LHCN-M2 (cell line): ENCODE results near the gene GIT1. TPM values are rescaled to one million over a fixed set of nuclear protein-coding genes. Genes with fewer than 3 reads are reported as not detected.
A peak's percentile ranks its signal among the peaks of the same experiment; 100 is the strongest.

Experiments
- DNase-seq: peaks from one replicate; pipeline ENCODE4 v3.0.0-alpha.2; 2012; ENCODE audit warnings: low read depth
- total RNA-seq: library from RNA; depleted of rRNA; stranded (reverse); fragments of >200 nt; gene quantifications from 2 replicates; pipeline ENCODE4 v1.2.3, GENCODE V29; 2014

The GIT1 gene
- total RNA-seq, 1 experiment from 2014 or later, result 36.0 TPM

DNA sequence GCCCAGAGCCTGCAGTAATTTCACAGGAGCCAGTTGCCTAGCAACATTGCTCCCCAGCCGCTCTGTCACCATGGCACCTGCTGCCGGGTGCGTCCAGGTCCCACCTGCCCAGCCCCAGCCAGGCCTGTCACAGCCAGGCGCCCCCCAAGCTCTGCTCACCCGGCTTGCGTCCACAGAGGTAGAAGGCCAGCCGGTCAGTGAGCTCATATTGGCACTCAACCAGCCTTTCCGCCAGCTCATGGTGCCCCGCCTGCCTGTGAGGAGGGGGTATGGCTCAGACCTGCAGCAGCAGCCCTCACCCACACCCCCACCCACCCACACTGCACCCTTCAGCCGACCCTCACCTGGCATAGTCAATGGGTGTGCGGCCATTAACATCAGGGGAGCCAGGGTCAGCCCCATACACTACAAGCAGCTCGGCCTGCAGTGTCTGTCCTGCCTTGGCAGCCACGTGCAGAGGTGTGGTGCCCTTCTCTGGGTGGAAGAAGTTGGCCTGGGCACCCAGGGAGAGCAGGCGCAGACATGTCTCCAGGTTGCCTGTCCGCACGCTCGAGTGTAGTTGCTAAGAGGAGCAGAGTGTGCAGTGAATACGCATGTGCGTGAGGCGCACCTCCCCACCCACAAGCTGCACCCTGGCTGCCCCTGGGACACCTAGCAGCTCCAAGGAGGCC, 7.7 kb downstream of the GIT1 start:
- no peak for DNase-seq

DNA sequence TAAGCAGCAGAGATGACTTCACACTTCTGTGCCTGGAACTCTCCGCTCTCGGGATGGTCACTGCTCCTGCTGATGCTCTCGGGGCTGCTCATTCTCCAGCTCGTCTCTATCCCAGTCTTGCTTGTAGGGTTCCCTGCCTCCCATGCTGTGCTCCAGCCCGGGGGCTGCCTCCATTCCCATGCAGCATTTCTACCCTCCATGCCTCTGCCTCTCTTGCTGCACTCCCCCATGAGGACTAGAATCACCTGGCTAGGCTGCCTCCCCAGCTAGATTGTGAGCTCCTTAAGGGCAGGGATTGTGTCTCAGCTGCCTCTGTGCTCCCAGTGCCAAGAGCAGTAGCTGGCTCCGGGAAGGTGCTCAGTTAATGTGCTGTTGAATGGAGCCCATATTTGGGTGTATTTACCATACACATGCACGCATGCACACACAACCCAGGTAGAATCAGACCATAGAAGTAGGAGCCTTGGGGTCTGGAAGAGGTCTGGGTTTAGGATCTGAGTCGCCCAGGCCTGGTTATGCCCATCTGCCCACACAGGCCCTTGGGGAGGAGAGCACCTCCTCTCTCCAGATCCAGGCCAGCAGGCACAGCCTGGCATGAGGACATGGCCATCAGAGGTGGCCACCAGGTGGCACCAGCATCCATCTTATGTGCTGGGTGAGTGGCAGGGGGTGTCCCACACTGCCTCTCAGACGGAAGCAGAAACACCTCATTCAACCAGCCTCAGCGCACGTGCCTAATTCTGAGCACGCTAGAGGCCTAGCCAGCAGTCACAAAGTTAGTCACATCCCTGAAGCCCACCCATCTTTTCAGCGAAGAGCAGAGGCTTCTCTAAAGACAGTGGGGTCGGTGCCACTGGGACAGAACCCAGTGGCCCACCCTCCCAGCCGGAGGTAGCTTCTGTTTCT, 9.3 kb downstream of the GIT1 start:
- peak; percentile 75 for DNase-seq

DNA sequence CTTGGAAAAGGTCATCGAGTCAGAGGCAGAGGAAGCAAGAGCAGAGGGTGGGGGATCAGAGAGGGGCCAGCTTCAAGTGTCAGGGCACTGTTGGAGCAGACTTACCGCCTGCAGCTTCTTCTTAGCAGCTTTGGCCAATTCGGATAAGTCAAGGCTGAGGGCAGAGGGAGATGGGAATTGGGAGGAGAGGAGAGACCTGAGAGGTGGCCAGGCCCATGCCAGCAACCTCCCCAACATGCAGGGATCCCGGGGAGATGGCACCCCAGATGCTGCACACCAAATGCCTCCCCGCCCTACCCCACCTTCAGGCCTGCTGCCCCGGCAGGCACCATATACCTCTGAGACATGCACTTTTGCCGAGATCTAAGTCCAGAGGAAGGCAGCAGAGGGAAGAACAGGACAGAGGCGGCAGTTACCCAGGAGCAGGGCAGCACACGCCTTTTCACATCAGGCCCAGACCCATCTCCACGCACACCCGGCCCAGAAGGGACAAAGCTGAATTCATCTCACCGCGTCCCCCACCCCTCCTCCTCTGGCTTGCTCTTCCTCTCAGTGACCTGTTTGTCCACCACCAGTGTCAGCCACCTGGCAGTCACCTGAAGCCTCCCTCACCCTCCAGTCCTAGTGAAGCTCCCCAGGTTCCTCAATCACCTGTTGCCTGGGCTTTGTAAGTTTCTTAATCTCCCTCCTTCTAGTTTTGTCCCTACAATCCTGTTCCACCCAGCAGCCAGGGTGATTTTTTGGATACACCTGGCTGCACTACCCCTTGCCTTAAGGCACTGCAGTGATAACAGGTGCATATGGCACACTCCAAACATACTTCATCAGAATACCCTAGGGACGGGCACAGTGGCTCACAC, 10.6 kb downstream of the GIT1 start:
- DNase-seq, result no peak

DNA sequence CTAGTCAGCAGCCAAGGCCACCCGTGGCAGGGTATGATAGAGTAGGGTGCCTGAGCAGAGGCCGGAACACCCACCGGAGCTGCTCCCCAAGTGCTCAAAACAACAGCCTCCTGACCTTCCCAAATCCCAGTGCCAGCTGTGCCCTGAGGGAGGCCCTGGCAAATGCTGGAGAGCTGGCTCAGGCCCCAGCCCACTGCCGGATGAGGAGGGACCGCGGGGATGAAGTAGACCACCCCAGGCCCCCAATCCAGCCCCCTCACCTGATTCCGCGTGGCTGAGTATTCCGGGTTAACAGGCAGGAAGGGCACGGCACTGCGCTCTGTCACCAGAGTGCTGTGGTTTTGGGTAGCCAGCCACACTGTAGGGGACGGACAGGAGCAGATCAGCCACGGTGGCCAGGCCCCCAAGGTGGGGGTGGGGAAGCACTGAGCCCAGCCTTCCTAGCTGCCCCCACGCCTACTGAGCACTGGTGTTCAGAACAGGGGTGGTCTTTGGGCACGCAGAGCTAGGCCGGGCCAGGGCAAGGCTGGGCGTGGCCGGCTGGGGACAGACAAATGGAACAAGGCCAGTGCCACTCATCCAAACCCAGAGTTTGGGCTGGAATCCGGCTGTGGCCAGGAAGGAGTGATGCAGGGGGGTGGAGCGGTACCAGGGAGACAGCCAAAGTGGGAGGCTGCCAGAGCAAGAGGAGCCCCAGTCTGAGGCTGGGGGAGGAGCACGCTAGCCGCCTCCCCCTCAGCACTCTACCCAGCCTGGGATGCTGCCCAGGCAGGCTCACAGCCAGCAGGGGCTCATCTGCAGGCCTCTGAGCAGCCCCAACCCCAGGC, 11.8 kb downstream of the GIT1 start:
- no peak for DNase-seq

DNA sequence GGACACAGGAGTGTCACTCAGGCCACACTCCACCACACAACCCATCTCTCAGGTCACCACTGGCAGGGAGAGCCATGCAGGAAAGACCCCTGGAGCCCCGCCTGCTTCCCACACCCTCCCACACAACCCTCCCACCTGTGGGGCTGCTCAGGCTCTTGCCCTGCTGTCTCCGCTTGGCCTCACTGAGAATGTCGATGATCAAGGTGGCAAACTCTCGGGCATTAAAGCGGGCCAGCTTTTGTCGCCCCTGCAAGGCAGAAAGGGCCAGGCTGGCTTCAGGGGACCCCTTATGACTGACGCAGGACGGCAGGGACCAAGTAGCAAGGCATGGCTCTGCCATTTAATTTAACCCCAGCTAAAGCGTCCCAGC, 12.5 kb downstream of the GIT1 start:
- DNase-seq, result no peak

DNA sequence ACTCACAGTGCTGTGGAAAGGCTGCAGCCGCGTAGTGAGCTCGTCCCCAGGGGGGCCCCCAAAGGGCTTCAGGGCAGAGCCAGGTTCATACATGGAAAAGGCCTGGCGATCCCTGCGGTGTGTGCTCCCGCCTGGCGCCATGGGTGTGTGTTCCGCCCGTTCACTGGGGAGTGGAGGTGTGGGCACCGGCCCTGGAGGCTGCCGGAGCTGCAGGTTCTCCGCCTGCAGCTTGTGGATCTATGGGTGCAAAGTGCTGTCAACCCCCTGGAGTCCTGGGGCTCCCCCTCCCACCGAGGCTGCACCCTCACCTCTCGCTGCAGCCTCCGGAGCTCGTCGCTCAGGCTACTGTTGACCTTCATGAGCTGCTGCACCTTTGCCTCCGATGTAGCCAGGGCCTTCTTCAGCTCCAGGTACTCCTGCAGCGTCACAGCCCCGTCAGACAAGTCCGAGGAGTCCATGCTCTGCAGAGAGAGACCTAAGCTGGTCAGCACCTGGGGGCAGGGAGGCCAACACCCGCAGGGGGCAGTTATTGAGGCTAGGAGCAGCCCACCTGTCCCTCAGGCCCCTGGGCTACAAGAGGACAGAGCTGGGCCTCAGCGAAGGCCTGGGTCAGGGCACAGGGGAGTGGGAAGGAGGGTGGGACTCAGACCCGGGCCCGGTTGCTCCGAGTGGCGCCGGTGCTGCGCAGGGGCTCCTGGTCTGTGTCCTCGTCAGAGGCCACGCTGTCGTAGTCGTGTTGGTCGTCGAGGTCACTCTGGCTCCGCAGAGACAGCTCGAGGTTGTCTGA, 13.0 kb downstream of the GIT1 start:
- no peak for DNase-seq

DNA sequence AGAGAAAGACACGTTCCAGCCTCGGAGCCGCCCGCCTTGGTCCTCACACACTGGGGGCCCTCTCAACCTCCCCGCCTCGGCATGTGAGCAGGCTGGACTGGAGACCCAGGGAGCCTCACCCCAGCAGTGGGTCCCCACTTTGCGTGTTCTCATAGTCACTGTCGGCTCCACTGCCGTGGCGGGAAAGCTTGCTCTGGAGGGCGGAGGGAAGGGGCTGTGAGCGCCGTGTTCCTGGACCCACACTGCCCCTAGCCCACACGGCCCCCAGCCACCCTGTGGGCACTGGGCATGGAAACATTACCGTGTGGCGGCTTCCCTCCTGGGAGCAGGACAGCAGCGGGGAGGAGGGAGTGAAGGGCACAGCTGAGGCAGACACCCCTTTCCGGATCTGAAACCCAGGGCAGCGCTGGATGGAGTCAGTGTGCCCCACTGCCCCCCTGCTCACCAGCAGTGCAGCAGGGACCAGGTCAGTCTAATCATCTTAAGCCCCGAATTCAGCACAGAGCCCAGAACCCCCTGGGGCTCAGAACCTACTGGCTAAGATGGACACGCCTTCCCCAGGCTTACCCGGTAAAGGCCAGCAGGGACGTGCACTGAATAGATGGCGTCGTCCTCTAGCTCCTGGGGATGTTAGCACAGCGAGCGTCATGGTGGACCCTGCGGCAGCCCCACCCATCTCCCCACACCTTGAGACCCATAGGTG, 13.8 kb downstream of the GIT1 start:
- no peak for DNase-seq

DNA sequence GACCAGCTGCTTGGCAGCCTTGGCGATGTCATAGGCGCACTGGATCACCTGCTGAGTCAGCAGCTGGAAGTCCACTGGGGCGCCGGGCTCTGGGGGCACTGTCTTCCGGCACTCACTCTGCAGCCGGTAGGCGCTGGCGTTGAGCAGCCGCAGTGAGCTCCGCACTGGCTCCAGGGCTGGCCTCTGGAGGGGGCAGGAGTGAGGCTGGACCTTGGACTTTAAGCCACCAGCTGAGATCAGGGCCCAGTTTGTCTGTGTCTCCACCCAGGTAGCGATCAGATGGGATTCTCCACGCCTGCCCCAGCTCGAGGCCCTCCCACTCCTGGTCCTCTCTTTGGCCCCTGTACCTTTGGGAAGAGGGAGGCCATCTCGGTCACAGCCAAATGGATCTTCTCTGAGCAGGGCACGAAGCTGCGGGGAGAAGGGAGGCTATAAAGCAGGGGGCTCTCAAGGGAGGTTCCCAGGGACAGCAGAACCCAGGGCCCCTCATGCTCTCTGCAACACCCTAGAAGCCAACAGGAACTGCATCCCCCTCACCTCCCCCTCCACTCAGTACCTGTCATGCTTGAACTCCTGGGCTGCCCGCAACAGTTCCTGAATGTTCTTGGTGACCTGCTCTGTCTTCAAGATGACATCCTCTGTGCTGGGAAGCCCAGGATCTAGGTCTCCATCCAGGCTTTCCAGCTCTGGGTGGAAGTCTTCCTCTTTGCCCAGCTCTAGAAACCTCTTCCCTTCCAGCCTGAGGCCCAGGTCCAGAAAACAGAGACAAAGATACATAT, 14.5 kb downstream of the GIT1 start:
- no peak for DNase-seq

DNA sequence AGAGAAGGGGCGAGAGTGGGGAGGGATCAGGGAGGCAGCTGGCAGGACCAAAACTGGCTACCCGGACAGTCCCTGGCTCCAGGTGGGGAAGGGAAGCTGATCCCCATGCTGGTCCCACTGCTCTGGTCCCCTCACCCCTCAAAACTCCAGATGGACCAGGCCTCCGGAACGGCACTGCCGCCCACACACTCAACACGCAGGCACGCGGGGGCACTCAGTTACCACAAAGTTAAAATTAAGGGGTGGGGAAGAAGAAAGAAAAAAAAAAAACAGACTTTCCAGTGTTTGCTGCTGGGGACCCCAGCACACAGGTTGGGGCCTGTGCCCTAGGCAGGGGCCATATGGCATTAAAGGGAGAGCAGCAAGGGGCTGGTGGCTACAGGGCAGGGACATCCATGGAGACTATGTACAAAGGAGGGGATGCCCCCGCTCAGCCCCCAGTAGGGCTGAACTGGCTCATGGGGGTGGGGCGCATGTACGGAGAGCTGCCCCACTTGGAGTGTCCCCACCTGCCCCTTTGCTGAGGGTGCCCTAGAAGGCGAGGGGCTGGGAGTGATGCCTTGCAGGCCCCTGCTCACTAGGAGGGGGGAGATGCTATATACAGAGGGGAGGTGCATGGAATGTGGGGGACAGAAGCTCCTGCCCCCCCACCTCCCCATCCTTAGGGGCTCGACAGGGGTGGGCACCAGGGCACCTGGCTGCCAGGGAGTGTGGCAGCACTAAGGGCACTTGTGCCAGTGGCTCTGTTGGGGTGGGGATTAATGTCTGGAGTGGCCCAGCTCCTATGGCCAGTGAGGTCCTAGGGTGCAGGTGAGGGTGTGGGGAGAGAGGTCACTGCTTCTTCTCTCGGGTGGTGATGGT, 15.3 kb downstream of the GIT1 start:
- DNase-seq, result no peak

DNA sequence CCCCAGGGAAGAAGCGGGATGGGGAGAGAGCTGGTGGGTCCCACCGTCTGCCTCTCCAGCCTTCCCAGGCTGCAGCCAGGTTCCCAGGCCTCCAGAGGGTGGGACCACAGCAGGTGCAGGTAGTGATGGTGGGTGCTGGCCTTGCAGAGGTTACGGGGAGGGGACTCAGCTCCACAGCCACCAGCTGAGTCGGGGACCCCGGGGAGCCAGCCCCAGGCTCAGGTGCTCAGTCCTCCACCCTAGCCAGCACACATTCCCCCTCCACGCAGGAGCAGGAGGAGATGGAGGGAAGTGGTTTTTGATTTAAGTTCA, 15.9 kb downstream of the GIT1 start:
- no peak for DNase-seq

DNA sequence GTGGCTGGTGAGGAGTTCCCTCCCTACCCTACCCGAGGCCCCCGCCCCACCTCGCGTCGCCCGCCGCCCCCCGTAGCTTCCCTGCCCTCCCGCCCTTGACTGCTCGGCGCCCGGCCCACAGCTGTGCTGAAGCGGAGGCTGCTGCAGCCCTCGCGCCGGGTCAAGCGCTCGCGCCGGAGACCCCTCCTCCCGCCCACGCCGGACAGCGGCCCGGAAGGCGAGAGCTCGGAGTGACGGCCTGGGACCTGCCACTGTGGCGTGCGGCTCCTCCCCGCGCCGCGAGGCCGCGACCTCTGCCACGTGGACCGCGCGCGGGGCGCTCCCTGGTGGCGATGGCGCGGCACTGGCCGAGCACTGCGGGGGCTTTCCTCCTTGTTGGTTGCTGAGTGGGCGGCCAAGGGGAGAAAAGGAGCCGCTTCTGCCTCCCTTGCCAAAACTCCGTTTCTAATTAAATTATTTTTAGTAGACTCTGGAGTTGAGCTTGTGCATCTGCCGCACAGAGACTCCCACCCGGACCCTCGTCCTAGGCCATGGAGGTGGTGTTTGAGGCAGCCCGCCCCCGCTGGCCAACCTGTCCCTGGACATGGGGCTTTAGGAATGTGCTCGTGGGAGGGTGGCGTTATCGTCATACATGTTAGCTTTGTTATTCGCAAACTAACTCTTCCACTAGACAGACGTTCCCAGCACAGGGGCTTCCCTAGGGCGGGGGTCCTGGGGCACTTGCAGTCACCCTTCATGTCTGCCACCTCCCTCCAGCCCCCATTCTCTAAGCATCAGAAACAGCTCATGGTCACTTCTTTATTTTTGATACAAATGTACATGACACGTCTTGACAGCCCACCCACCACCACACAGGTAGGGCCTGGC, 16.5 kb downstream of the GIT1 start:
- no peak for DNase-seq

DNA sequence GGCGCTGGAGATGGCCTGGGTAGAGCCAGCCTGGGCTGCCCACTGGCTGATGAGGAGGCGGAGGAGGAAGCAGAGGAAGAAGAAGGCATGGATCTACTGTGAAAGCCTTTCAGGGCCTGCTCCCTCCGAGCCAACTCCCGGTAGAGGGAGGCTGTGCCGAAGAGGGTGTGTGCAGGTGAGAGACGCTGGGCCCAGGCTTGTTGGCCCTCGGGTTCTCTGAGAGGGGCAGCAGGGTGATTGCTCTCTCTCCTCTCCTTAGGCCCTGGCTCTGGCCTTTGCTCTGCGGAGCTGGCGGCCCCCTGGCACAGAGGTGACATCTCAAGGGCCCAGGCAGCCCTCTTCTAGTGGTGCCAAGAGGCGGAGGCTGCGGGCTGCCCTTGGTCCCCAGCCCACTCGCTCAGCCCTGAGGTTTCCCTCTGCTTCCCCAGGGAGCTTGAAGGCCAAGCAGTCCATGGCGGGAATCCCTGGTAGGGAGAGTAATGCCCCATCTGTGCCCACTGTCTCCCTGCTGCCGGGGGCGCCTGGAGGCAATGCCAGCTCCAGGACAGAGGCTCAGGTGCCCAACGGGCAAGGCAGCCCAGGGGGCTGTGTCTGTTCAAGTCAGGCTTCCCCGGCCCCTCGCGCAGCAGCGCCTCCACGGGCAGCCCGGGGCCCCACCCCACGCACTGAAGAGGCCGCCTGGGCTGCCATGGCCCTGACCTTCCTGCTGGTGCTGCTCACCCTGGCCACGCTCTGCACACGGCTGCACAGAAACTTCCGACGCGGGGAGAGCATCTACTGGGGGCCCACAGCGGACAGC, 17.4 kb downstream of the GIT1 start:
- DNase-seq, result no peak

DNA sequence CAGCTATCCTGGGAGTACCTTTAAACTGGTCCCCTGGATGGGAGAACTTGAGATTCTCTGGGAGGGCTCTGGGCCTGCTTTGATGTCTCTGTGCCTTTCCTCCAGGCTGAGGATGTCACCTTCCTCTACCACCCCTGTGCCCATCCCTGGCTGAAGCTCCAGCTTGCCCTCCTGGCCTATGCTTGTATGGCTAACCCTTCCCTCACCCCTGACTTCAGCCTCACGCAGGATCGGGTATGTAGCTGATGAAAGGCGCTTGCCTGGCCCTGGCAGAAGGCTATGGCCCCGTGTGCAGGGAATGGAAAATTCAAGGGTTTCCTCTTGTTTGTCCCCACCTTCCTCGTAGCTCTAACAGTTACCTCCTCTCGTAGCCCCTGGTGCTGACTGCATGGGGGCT, 18.0 kb downstream of the GIT1 start:
- no peak for DNase-seq

DNA sequence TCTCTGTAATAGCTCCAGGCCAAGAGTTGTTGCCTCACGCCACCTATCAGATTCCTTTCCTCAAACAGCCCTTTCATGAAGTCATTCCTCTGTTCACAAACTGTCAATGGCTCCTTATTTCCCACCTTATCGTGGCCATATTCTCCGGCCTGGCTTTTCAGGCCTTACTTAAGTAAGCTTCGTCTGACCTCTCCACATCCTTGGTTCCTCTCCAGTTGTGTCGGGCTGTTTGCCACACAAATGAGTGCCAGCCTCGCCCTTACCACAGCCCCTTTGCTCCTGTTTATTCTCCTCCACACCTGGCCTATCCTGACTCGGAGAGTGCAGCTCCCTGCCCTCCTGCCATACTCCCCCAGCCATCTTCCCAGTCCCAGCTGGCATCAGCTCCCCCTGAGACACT, 18.9 kb downstream of the GIT1 start:
- DNase-seq, result no peak

DNA sequence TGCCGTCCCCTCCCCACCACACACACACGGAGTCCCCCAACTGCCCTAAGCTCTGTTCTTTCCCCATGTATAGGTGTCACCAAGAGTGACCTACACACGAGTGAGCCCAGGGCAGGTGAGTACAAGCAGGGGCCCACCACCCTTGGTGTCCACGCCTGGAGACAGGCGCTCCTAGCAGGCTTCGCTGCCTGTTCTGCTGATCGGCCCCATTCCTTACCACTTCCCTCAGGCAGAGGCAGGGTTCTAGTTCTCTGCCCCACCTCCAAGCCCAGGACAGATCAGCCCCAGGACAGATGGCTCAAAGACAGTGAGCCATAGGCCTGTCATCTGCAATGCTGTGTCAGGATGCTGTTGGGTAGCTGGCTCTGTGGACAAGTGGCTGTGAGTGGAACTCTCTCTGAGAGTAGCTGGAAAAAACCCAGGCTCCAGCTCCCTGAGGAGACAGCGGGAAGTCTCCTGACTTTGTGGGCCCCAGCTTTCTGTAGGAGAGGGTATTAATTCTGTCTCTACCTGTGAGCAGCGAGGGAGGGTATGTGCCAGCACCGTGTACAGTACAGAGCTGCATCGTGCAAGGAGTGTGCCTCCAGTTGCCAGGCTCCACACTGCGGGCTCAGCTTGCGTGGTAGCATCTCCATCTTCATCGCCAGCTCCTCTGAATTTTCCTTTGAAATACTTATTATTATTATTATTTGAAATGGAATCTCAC, 20.1 kb downstream of the GIT1 start:
- peak; percentile 49 for DNase-seq
